HepG2 (cell line): ENCODE data around the gene SYCE1. TPM values are rescaled to one million over a fixed set of nuclear protein-coding genes. Genes with fewer than 3 reads are reported as not detected.

ENCODE experiments used
- ATAC-seq: fragments of 200-7000 bp; cut with Tn5 transposase; 3 replicates; pipeline ENCODE4 v1.9.1; 2020; ENCODE audit warnings: mild to moderate bottlenecking, moderate library complexity
- BruUV-seq: library from RNA; stranded (reverse); fragments of 400-500 nt; replicated peaks from 2 replicates; lab custom pipeline; 2021; lab: Mats Ljungman, UMichigan
- CTCF ChIA-PET: fragments of 300-600 bp; formaldehyde crosslinking; extraction: SDS; loops from one replicate; lab custom pipeline; 2021; ENCODE audit warnings: low total read pairs, inconsistent platforms, low intra/inter-chr PET ratio; lab: Yijun Ruan, JAX
- POLR2A ChIA-PET: fragments of 350-600 bp; sonication (Branson Sonifier 250); formaldehyde crosslinking; loops from one replicate; lab custom pipeline; 2020; ENCODE audit warnings: antibody characterized with exemption, inconsistent platforms; lab: Yijun Ruan, JAX
- DNase-seq: peaks from one replicate; pipeline ENCODE4 v3.0.0-alpha.2; 2015; ENCODE audit warnings: low spot score
- FAIRE-seq: peaks from 3 replicates; lab custom pipeline; 2011; peaks lifted over from hg19 to GRCh38; lab: Jason Lieb, UNC
- H2AFZ ChIP-seq: one replicate; pipeline ENCODE4 v1.6.1; 2011; ENCODE audit warnings: low read length, inconsistent platforms
- H3K27ac ChIP-seq: fragments of 300-600 bp; 3 replicates; pipeline ENCODE4 v1.8.0; 2011; ENCODE audit warnings: mixed run types, mild to moderate bottlenecking, mixed read lengths, low read length, inconsistent platforms; ENCODE audit not compliant: insufficient read depth; ENCODE audit errors: extremely low read length
- H3K27me3 ChIP-seq, 2 experiments: fragments of 200-600 bp in 1 of 2; 2 replicates in 1 of 2; 3 replicates in 1 of 2; pipeline versions ENCODE4 v1.6.0 to v1.8.0; 2011; ENCODE audit warnings: low read length in 2 of 2, mild to moderate bottlenecking in 2 of 2, moderate library complexity in 2 of 2, inconsistent platforms in 1 of 2; ENCODE audit not compliant: insufficient read depth in 2 of 2, control insufficient read depth in 1 of 2
- H3K36me3 ChIP-seq, 2 experiments: fragments of 200-600 bp in 1 of 2; replicated peaks in 1 of 2; 2 replicates in 1 of 2; 3 replicates in 1 of 2; pipeline versions ENCODE4 v1.5.1 to v1.8.0; 2011; ENCODE audit warnings: low read length in 2 of 2, inconsistent platforms in 1 of 2; ENCODE audit not compliant: insufficient read depth in 2 of 2, control insufficient read depth in 1 of 2
- H3K4me1 ChIP-seq: 2 replicates; pipeline ENCODE4 v1.5.1; 2012; ENCODE audit warnings: low read length, inconsistent platforms; ENCODE audit not compliant: insufficient read depth
- H3K4me2 ChIP-seq: 2 replicates; pipeline ENCODE4 v1.6.0; 2011; ENCODE audit warnings: low read depth, low read length, inconsistent platforms
- H3K4me3 ChIP-seq, 3 experiments: fragments of 200-600 bp in 1 of 3; sonication (generic), shearing (Covaris generic) in 1 of 3; replicated peaks in 1 of 3; 2 replicates each; pipeline ENCODE4 v1.5.1; 2011 to 2016; ENCODE audit warnings: low read length in 3 of 3, inconsistent platforms in 2 of 3, low read depth in 2 of 3, mild to moderate bottlenecking in 2 of 3, control low read depth in 1 of 3, mixed read lengths in 1 of 3; ENCODE audit not compliant: insufficient read depth in 1 of 3
- H3K79me2 ChIP-seq: one replicate; pipeline ENCODE4 v1.6.1; 2011; ENCODE audit warnings: low read length, inconsistent platforms; ENCODE audit not compliant: insufficient read depth
- H3K9ac ChIP-seq: 2 replicates; pipeline ENCODE4 v1.6.0; 2011; ENCODE audit warnings: mild to moderate bottlenecking, low read depth, low read length, inconsistent platforms; ENCODE audit not compliant: insufficient read depth
- H3K9me3 ChIP-seq: 2 replicates; pipeline ENCODE4 v1.5.1; 2012; ENCODE audit warnings: mild to moderate bottlenecking, low read length
- H4K20me1 ChIP-seq: 2 replicates; pipeline ENCODE4 v1.6.0; 2011; ENCODE audit warnings: inconsistent platforms, mild to moderate bottlenecking, low read length, moderate library complexity; ENCODE audit not compliant: insufficient read depth
- ADNP ChIP-seq: sonication (generic); formaldehyde crosslinking; IDR thresholded peaks from 2 replicates; pipeline ENCODE4 v1.4.0; 2020; ENCODE audit warnings: missing genetic modification reagents
- HNRNPUL1 ChIP-seq: fragments of 200-400 bp; formaldehyde crosslinking; IDR thresholded peaks from 2 replicates; pipeline ENCODE4 v1.6.1; 2017; ENCODE audit warnings: low read depth, mild to moderate bottlenecking, low read length, moderate library complexity
- KAT7 ChIP-seq: IDR thresholded peaks from 2 replicates; pipeline ENCODE4 v1.6.1; 2018; ENCODE audit warnings: borderline replicate concordance, missing compliant biosample characterization
- PRMT3 ChIP-seq: sonication (generic); formaldehyde crosslinking; IDR thresholded peaks from 2 replicates; pipeline ENCODE4 v1.8.1; 2022; ENCODE audit warnings: low read depth, mild to moderate bottlenecking, moderate library complexity, missing genetic modification reagents, borderline replicate concordance
- RAD51 ChIP-seq: fragments of 450-650 bp; IDR thresholded peaks from 2 replicates; pipeline ENCODE4 v1.6.1; 2016; ENCODE audit warnings: borderline replicate concordance
- RELA ChIP-seq: sonication (generic); formaldehyde crosslinking; IDR thresholded peaks from 2 replicates; pipeline ENCODE4 v1.4.0; 2020; ENCODE audit warnings: missing genetic modification reagents
- ZBTB7B ChIP-seq: sonication (generic); formaldehyde crosslinking; IDR thresholded peaks from 2 replicates; pipeline ENCODE4 v1.4.0; 2020; ENCODE audit warnings: missing genetic modification reagents
- ZFP36 ChIP-seq: fragments of 150-350 bp; IDR thresholded peaks from 2 replicates; pipeline ENCODE4 v1.6.1; 2018; ENCODE audit warnings: borderline replicate concordance, low read length, low read depth; ENCODE audit not compliant: partially characterized antibody
- ZNF326 ChIP-seq: sonication (generic); formaldehyde crosslinking; IDR thresholded peaks from 2 replicates; pipeline ENCODE4 v1.4.0; 2020; ENCODE audit warnings: missing genetic modification reagents, borderline replicate concordance
- ZNF782 ChIP-seq: sonication (generic); formaldehyde crosslinking; IDR thresholded peaks from 2 replicates; pipeline ENCODE4 v1.4.0; 2020; ENCODE audit warnings: missing genetic modification reagents, mild to moderate bottlenecking, borderline replicate concordance
- WGBS: methylation state at CpG from one replicate; pipeline ENCODE4 v1.1.6; 2017; ENCODE audit warnings: low lambda C conversion rate; 5-methylcytosine and 5-hydroxymethylcytosine counted together
- in situ Hi-C: cut with HindIII; loops from 2 replicates; pipeline ENCODE4 v1.10.0; 2017; ENCODE audit warnings: low pct_unique_long_range_greater_than_20kb; ENCODE audit not compliant: extremely low pct_ligation_motif_present
- intact Hi-C: fragments of 100-400 bp; cut with micrococcal nuclease; formaldehyde crosslinking; loops from one replicate; pipeline ENCODE4 v1.10.0; 2022; ENCODE audit not compliant: unreplicated experiment
- polyA plus RNA-seq, 8 experiments: library from polyadenylated mRNA; depleted of rRNA in 3 of 8; stranded (reverse) in 7 of 8; unstranded in 1 of 8; fragments of >200 nt; fragmentation: Illumina TruSeq in 4 of 8; extraction: Trizol in 4 of 8; gene quantifications; 2 replicates each; pipeline versions ENCODE4 v1.2.1 to v1.2.3, GENCODE V29; 2011 to 2016; ENCODE audit warnings: low read depth in 4 of 8, missing spikeins in 1 of 8, mixed read lengths in 1 of 8; ENCODE audit not compliant: insufficient read depth in 1 of 8
- total RNA-seq, 5 experiments: library from RNA; depleted of rRNA; stranded (reverse); fragments of >200 nt; fragmentation: Illumina TruSeq; extraction: Trizol; gene quantifications; 2 replicates each; pipeline ENCODE4 v1.2.3, GENCODE V29; 2016; ENCODE audit warnings: low read depth in 1 of 5
- TF ChIP-seq, protein P1 (sequence below): sonication (generic); formaldehyde crosslinking; IDR thresholded peaks from 2 replicates; pipeline ENCODE4 v1.4.0; 2020; ENCODE audit warnings: mild to moderate bottlenecking, missing genetic modification reagents
- TF ChIP-seq, protein P2 (sequence below): sonication (generic); formaldehyde crosslinking; IDR thresholded peaks from 2 replicates; pipeline ENCODE4 v1.4.0; 2020; ENCODE audit warnings: mild to moderate bottlenecking, missing genetic modification reagents
- TF ChIP-seq, protein P3 (sequence below), 2 experiments: sonication (generic) in 1 of 2; formaldehyde crosslinking in 1 of 2; IDR thresholded peaks; 2 replicates each; pipeline versions ENCODE4 v1.4.0 to v1.6.1; 2018 to 2020; ENCODE audit warnings: missing genetic modification reagents in 2 of 2, borderline replicate concordance in 1 of 2, low read depth in 1 of 2, mild to moderate bottlenecking in 1 of 2, missing biosample characterization in 1 of 2

SYCE1 gene
- total and polyA plus RNA-seq, 2 of the 13 experiments (the other 11 are each of a cell fraction or from before 2014, with no cell fraction given), result not detected

- CTCF ChIA-PET, result no interaction called here
- in situ Hi-C loops, result no loop called here
Observed at GRCh38 chr10:133567119-133567518, 1.7 kb upstream of the SYCE1 start.

GRCh38 chr10:133564816-133565215 lies 567 bp downstream of the SYCE1 start:
- Histone ChIP-seq H3K27me3 (0 out of 5 replicates have a peak, but pooled peaks cover 0 to 15% of the 10 kb centered on the region in 2 experiments), H3K36me3 (no peaks in the 10 kb centered on the region), H3K27ac (no peak overlapping the region), H3K9me3 (no peaks in the 10 kb centered on the region), H3K4me2 (no peak overlapping the region)
- POLR2A ChIA-PET, result no interaction called here
- no TSS peak for BruUV-seq
- TF ChIP-seq, protein P1, sequence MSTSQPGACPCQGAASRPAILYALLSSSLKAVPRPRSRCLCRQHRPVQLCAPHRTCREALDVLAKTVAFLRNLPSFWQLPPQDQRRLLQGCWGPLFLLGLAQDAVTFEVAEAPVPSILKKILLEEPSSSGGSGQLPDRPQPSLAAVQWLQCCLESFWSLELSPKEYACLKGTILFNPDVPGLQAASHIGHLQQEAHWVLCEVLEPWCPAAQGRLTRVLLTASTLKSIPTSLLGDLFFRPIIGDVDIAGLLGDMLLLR (CRISPR knock-in tag), result no peak
- TF ChIP-seq PRMT3 (CRISPR knock-in tag), result no peak
- TF ChIP-seq ZFP36, result no peak
- TF ChIP-seq RELA, result no peak
- no peak for TF ChIP-seq ZNF782 (CRISPR knock-in tag)
- no peak for TF ChIP-seq ADNP (CRISPR knock-in tag)
- TF ChIP-seq, all 625 proteins: peak for 0
- CTCF ChIA-PET, result no interaction called here
- 34% methylated on average over 11 of the region's 12 CpGs for WGBS
- H2AFZ ChIP-seq, result no peak overlapping the region
- intact Hi-C loops, result no loop called here
- no peaks in the 10 kb centered on the region for H3K79me2 ChIP-seq
- no peaks in the 10 kb centered on the region for H3K4me1 ChIP-seq
- H3K9ac ChIP-seq, result no peak overlapping the region
- FAIRE-seq (no peak), ATAC-seq (no peak), DNase-seq (no peak)
- H4K20me1 ChIP-seq, result no peaks in the 10 kb centered on the region
- in situ Hi-C loops, result no loop called here
- H3K4me3 ChIP-seq, result no peak overlapping the region

More at GRCh38 chr10:133567119-133567518, 1.7 kb upstream of the SYCE1 start:
- Histone ChIP-seq H3K36me3 (no peaks in the 10 kb centered on the region), H2AFZ (no peak overlapping the region), H3K9ac (no peak overlapping the region), H3K27me3 (0 out of 5 replicates have a peak, but pooled peaks cover 0 to 9% of the 10 kb centered on the region in 2 experiments), H3K4me1 (no peaks in the 10 kb centered on the region), H3K27ac (no peak overlapping the region)
- DNase-seq, result no peak
- no peak for FAIRE-seq
- no TSS peak for BruUV-seq
- ATAC-seq, result no peak
- TF ChIP-seq ZBTB7B (CRISPR knock-in tag), result no peak
- no peak for TF ChIP-seq HNRNPUL1
- no peak for TF ChIP-seq RAD51
- TF ChIP-seq KAT7 (CRISPR knock-in tag), result no peak
- TF ChIP-seq, protein P2, sequence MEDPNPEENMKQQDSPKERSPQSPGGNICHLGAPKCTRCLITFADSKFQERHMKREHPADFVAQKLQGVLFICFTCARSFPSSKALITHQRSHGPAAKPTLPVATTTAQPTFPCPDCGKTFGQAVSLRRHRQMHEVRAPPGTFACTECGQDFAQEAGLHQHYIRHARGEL (CRISPR knock-in tag), result no peak
- no peak for TF ChIP-seq ZNF326 (CRISPR knock-in tag)
- TF ChIP-seq, protein P3, sequence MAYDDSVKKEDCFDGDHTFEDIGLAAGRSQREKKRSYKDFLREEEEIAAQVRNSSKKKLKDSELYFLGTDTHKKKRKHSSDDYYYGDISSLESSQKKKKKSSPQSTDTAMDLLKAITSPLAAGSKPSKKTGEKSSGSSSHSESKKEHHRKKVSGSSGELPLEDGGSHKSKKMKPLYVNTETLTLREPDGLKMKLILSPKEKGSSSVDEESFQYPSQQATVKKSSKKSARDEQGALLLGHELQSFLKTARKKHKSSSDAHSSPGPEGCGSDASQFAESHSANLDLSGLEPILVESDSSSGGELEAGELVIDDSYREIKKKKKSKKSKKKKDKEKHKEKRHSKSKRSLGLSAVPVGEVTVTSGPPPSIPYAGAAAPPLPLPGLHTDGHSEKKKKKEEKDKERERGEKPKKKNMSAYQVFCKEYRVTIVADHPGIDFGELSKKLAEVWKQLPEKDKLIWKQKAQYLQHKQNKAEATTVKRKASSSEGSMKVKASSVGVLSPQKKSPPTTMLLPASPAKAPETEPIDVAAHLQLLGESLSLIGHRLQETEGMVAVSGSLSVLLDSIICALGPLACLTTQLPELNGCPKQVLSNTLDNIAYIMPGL (CRISPR knock-in tag; IDR thresholded peaks at IDR 0.05; ENCODE audit: borderline replicate concordance in 1 of 2, low read depth in 1 of 2), result no peak
- TF ChIP-seq, all 625 proteins: peak for 0
- Histone ChIP-seq H3K9me3 (no peaks in the 10 kb centered on the region), H3K4me2 (no peak overlapping the region), H3K79me2 (no peaks in the 10 kb centered on the region), H3K4me3 (no peak overlapping the region), H4K20me1 (no peaks in the 10 kb centered on the region)
- WGBS, result 17% methylated on average over 5 of the region's 5 CpGs
- intact Hi-C loops, result no loop called here
- POLR2A ChIA-PET, result no interaction called here
